Measurements from ENCODE around the gene TRPC4. TPM values are rescaled to one million over a fixed set of nuclear protein-coding genes. Genes with fewer than 3 reads are reported as not detected.

The TRPC4 gene
- total and polyA plus RNA-seq, 12 donors, result 0.24 to 22.5 (median 0.78) TPM

DNA sequence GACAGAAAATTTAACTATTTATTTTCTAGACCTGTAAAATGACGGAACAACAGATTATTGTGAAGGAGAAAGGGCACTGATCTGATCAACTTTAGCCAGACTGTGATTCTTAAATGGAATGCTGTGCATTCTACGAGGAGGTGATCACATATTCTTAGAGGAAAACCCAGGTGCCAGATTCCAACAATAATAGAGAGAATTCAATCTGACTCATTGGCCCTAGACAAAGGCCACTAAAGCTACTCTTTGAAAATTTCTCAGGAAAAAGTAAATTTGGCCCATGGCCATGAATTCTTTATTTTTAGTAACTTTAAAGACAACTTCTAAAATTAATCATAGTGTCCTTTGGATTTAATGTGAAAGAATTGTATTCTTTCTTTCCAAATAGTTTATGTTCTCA, 212.4 kb downstream of the TRPC4 start:
- Histone ChIP-seq H3K4me3 (no peak overlapping the region), H3K27me3 (no peaks in the 10 kb centered on the region), H3K36me3 (replicated peaks in 1 of 2) (no peaks in the 10 kb centered on the region), H3K9me3 (replicated peaks in 1 of 3) (no peaks in the 10 kb centered on the region), H3K4me1 (replicated peaks in 1 of 2) (no peaks in the 10 kb centered on the region), H3K27ac (no peak overlapping the region)
- 58 to 70% (median 65%) methylated on average over 2 of the region's 2 CpGs for WGBS, 4 donors
- no peak for DNase-seq
- intact Hi-C loops (cut with DNase I), result no loop called here
- TF ChIP-seq, protein P1, sequence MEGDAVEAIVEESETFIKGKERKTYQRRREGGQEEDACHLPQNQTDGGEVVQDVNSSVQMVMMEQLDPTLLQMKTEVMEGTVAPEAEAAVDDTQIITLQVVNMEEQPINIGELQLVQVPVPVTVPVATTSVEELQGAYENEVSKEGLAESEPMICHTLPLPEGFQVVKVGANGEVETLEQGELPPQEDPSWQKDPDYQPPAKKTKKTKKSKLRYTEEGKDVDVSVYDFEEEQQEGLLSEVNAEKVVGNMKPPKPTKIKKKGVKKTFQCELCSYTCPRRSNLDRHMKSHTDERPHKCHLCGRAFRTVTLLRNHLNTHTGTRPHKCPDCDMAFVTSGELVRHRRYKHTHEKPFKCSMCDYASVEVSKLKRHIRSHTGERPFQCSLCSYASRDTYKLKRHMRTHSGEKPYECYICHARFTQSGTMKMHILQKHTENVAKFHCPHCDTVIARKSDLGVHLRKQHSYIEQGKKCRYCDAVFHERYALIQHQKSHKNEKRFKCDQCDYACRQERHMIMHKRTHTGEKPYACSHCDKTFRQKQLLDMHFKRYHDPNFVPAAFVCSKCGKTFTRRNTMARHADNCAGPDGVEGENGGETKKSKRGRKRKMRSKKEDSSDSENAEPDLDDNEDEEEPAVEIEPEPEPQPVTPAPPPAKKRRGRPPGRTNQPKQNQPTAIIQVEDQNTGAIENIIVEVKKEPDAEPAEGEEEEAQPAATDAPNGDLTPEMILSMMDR (IDR thresholded peaks at IDR 0.05), result no peak
- no peak for TF ChIP-seq POLR2A (IDR thresholded peaks at IDR 0.05)

DNA sequence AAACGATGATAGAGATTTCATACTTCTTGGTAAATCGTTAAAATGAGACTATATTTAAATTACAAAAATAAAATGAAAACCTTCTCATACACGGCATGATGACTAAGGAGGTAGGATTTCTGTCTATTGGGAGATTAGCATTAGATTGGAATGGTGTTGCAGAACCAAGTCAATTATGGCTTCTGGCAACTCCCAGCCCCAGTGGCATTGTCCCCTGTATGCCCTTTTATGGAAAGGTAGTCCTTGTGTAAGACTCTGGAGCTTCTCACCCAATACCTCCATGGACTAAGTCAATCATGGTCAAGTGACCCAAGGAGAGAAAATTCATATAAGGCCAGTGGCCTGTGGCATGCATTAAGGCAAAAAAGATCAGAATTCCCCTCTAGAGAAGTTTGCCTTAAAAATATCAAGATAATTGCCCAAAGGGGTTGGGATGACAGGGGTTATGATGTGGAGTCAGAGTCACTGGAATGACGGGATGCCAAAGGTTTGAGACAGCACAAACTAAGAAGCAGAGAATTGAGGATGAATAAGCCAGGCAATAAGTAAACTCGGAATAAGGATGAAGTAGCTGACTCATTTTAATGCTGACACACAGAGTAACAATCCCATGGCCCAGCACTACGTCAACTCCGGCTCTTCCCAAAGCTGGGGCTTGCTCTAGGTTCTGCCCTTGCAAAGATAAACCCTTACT, 213.2 kb downstream of the TRPC4 start:
- no peak overlapping the region for H3K4me3 ChIP-seq
- intact Hi-C loops (cut with DNase I), result no loop called here
- no peaks in the 10 kb centered on the region for H3K27me3 ChIP-seq
- no peaks in the 10 kb centered on the region for H3K9me3 ChIP-seq (replicated peaks in 1 of 3)
- no peak overlapping the region for H3K27ac ChIP-seq
- H3K36me3 ChIP-seq (replicated peaks in 1 of 2), result no peaks in the 10 kb centered on the region
- 62 to 74% (median 67%) methylated on average over 7 of the region's 7 CpGs for WGBS, 4 donors
- H3K4me1 ChIP-seq (replicated peaks in 1 of 2), result no peaks in the 10 kb centered on the region
- DNase-seq, result no peak
- TF ChIP-seq, protein P1 (IDR thresholded peaks at IDR 0.05), result no peak
- no peak for TF ChIP-seq POLR2A (IDR thresholded peaks at IDR 0.05)

DNA sequence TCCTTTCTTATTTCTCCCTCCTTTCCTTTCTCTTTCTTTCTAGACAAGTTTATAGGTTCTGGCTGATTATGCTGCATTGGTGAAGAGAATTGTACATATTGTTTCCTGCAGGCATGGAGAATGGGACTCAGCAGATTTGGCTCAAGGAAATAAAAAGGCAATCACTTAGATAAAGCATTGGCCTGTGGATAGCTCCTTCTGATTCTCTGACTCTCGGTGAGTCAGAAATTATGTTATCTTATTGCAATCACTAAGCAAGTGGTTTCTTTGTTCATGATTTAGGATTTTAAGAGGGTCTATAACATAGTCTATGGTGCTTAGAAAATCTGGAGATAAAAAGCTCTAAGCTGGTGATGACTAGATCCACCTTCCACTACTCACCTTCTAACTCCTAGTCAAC, 217.0 kb downstream of the TRPC4 start:
- 64 to 82% (median 73%) methylated on average over 1 of the region's 1 CpG for WGBS, 4 donors
- Histone ChIP-seq H3K36me3 (replicated peaks in 1 of 2) (no peaks in the 10 kb centered on the region), H3K4me3 (no peak overlapping the region), H3K27me3 (no peaks in the 10 kb centered on the region), H3K9me3 (replicated peaks in 1 of 3) (no peaks in the 10 kb centered on the region), H3K4me1 (replicated peaks in 1 of 2) (no peaks in the 10 kb centered on the region), H3K27ac (no peak overlapping the region)
- TF ChIP-seq, protein P1 (IDR thresholded peaks at IDR 0.05), result no peak
- no peak for TF ChIP-seq POLR2A (IDR thresholded peaks at IDR 0.05)
- DNase-seq, result no peak
- intact Hi-C loops (cut with DNase I), result no loop called here

DNA sequence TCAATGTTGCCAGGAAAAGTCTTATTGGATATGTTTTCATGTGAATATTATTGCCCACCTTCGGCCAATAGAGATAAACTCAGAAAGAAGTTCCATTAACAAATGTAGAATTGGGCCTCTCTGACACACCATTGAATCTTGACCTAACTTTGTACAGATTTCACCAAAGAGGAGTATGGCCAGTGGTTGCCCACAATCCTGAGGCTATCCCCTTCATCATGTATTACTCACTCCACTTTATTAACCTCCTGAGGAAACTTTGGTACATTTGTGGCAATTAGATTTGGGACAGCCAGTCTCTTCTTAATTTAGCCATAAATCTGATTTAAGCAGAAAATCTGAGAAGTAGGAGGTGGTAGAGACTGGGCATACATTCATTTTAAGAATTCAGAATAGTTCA, 217.7 kb downstream of the TRPC4 start:
- no peaks in the 10 kb centered on the region for H3K9me3 ChIP-seq (replicated peaks in 1 of 3)
- H3K4me1 ChIP-seq (replicated peaks in 1 of 2), result no peaks in the 10 kb centered on the region
- H3K36me3 ChIP-seq (replicated peaks in 1 of 2), result no peaks in the 10 kb centered on the region
- intact Hi-C loops (cut with DNase I), result no loop called here
- DNase-seq, result no peak
- no peak for TF ChIP-seq POLR2A (IDR thresholded peaks at IDR 0.05)
- TF ChIP-seq, protein P1 (IDR thresholded peaks at IDR 0.05), result no peak
- 80 to 93% (median 89%) methylated on average over 1 of the region's 1 CpG for WGBS, 4 donors
- no peaks in the 10 kb centered on the region for H3K27me3 ChIP-seq
- H3K4me3 ChIP-seq, result no peak overlapping the region
- H3K27ac ChIP-seq, result no peak overlapping the region

Measured in adrenal gland (tissue), 12 donors.